Heart left ventricle (tissue), 16 donors: Measurements from ENCODE around the gene NDUFS1. TPM values are rescaled to one million over a fixed set of nuclear protein-coding genes. Genes with fewer than 3 reads are reported as not detected.
A peak's percentile ranks its signal among the peaks of the same experiment; 100 is the strongest.
"Not testable (repeated sequence)": the region's sequence is repeated elsewhere in the genome, so short reads cannot be mapped to it uniquely, and the experiment has no call there.

ENCODE experiments used
- ATAC-seq, 4 donors: fragments of 200-7000 bp; cut with Tn5 transposase; one replicate each; pipeline ENCODE4 v1.9.1; 2020 to 2022; ENCODE audit warnings: moderate library complexity in 4 of 4, mild to moderate bottlenecking in 3 of 4, moderate number of reproducible peaks in 1 of 4
- DNase-seq, 5 donors: peaks; one replicate each; pipeline ENCODE4 v3.0.0-alpha.2; 2020
- H3K27ac ChIP-seq, 12 donors: fragments of 200-600 bp; sonication (generic) in 4 of 12; one replicate each; pipeline versions ENCODE4 v1.5.0 to v1.8.0; 2016 to 2022; ENCODE audit warnings: mild to moderate bottlenecking in 2 of 12
- H3K27me3 ChIP-seq, 9 donors: fragments of 200-600 bp; sonication (generic) in 2 of 9; one replicate each; pipeline versions ENCODE4 v1.5.1 to v1.8.0; 2016 to 2022; ENCODE audit warnings: mild to moderate bottlenecking in 3 of 9
- H3K36me3 ChIP-seq, 9 donors: fragments of 200-600 bp; sonication (generic) in 2 of 9; one replicate each; pipeline versions ENCODE4 v1.5.0 to v1.8.0; 2018 to 2022; ENCODE audit warnings: mild to moderate bottlenecking in 2 of 9
- H3K4me1 ChIP-seq, 12 donors: fragments of 200-600 bp; sonication (generic) in 4 of 12; one replicate each; pipeline versions ENCODE4 v1.5.0 to v1.8.0; 2016 to 2022; ENCODE audit warnings: mild to moderate bottlenecking in 3 of 12
- H3K4me3 ChIP-seq, 12 donors: fragments of 200-600 bp; sonication (generic) in 4 of 12; one replicate each; pipeline versions ENCODE4 v1.5.0 to v1.8.0; 2017 to 2022; ENCODE audit warnings: mild to moderate bottlenecking in 9 of 12, moderate library complexity in 4 of 12
- H3K9me3 ChIP-seq, 12 donors: fragments of 200-600 bp; sonication (generic) in 4 of 12; one replicate each; pipeline versions ENCODE4 v1.5.0 to v1.8.0; 2016 to 2022; ENCODE audit warnings: mild to moderate bottlenecking in 1 of 12
- CTCF ChIP-seq, 12 donors: fragments of 200-600 bp; sonication (generic) in 4 of 12; IDR thresholded peaks; one replicate each; pipeline versions ENCODE4 v1.5.0 to v1.8.0; 2018 to 2022; ENCODE audit warnings: antibody characterized with exemption in 12 of 12, mild to moderate bottlenecking in 5 of 12
- POLR2A ChIP-seq, 2 donors: fragments of 450-650 bp; IDR thresholded peaks; one replicate each; pipeline ENCODE4 v1.6.1; 2017; ENCODE audit warnings: antibody characterized with exemption in 2 of 2, mild to moderate bottlenecking in 2 of 2, moderate library complexity in 2 of 2
- WGBS, 4 donors: extraction: QIAGEN DNeasy Blood & Tissue Kit in 2 of 4; methylation state at CpG; one replicate each; pipeline versions ENCODE4 v1.1.5 to v1.1.7; 2013 to 2018; 5-methylcytosine and 5-hydroxymethylcytosine counted together
- intact Hi-C, 10 donors: fragments of 100-400 bp; cut with DNase I; formaldehyde crosslinking; loops; one replicate each; pipeline versions ENCODE4 v1.11.1 to v1.14.2; 2022
- polyA plus RNA-seq, 2 donors: library from polyadenylated mRNA; stranded (reverse); fragments of 200-250 nt; gene quantifications; one replicate each; pipeline ENCODE4 v1.2.3, GENCODE V29; 2013
- total RNA-seq, 9 donors: library from RNA; depleted of rRNA in 2 of 9; stranded (reverse); fragments of >200 nt in 2 of 9; fragmentation: NEBNext Ultra II Directional in 3 of 9; extraction: Animal tissue kit (Norgen Biotek cat#: 25700) in 3 of 9; gene quantifications; one replicate each; pipeline versions ENCODE4 v1.1.0 to v1.2.4, GENCODE V29; 2016 to 2023
- donor health status: ischemic (EF 13 %, LVEDD 7.1; RV severe dilation, severe dysfunction).
- donor health status: healthy with polysubstance abuse.
- donor health status: DM: no; HTN: yes; CAD: no.
- donor health status: DM: no; HTN: no; CAD: no.
- donor health status: ischemic (EF 25% LVEDD 6.9; RV normal size, moderate dysfunction).
- donor health status: ischemic (EF 25% LVEDD 5.7; RV mildly dilated, moderate dysfunction).
- donor health status: healthy.
- donor health status: DM: yes; HTN: yes; CAD: no.
- donor health status: ischemic (EF 35%, LVEDD 5.7; RV mildly dilated, moderate dysfunction).
- donor health status: nonischemic (EF 11% LVEDD 7.7; RV severe dilation, severe dysfunction).
- donor health status: DM: yes; HTN: yes; CAD: no.
- donor health status: PGD.
- donor health status: ischemic (EF 29% LVEDD 5.4; RV normal size, mild dysfunction).
- donor health status: nonischemic (EF 23%, LVEDD 6.1; RV moderate dilation, normal function).

NDUFS1 gene
- total and polyA plus RNA-seq, 11 donors = 97.0 to 804 (median 489) TPM

GRCh38 chr2:206160125-206160806 lies 1.0 kb upstream of the NDUFS1 start:
- Histone ChIP-seq H3K4me1 (peaks cover 3 to 37% (median 31%) of the 10 kb centered on the region in 12 donors), H3K36me3 (peaks cover 0 to 48% (median 40%) of the 10 kb centered on the region in 9 donors), H3K27me3 (no peaks in the 10 kb centered on the region), H3K27ac (peak overlapping the region; percentile 83 to 99 (median 96)), H3K4me3 (peak overlapping the region; percentile 54 to 96 (median 86)), H3K9me3 (no peaks in the 10 kb centered on the region)
- TF ChIP-seq POLR2A (IDR thresholded peaks at IDR 0.05) = no peak
- no peak for TF ChIP-seq CTCF (IDR thresholded peaks at IDR 0.05)
- ATAC-seq (peak in 1 of 4 donors; percentile 59), DNase-seq (no peak)
- intact Hi-C loops = loop anchor here in 7 of 10 donors (5.0 to 10.0 kb wide), 6 partner anchors 95 to 285 kb away; partner anchors contain the start of genes ADAM23 (in 2 of the 7) and ZDBF2 (in 2 of the 7)
- WGBS, 4 donors = 6 to 8% (median 7%) methylated on average over 27 to 30 of the region's 30 CpGs

DNA sequence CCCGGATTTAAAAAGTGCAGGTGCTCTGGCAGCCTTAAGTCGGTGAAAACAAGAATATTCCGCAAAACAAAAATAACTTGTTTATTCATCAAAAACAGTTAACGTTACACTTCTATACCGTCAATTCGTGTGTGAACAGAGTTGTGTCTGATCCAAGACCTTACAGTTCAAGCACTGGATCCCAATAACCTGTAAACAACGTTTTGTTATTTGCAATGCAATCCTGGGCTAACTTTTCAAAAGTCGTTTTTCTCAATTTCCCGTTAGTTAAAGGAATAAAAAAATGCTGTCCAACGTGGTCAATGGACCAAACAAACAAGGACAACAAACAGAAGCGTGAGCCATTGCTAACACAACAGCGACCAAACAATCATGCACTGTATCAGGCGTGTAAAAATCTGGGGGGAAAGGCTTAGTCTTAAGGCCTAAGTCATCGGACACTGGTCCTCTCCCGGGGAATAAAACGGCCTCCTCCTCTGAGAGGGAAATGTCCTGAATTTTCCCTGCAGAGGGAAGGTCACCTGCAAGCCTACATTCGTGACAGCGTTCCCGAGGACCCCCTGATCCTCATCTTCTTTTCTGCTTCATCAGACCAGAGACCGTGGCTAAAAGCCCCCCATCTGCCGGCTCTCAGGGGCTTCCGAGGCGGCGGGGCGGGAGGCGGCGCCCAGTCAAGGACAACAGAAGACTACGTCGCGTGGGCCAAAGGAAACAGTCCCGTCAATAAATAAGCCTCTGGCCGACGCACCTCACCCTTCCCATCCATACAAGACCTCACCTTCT lies 490 bp downstream of the NDUFS1 start:
- Histone ChIP-seq H3K27ac (peak overlapping the region; percentile 83 to 99 (median 96)), H3K9me3 (no peaks in the 10 kb centered on the region), H3K4me3 (peak overlapping the region; percentile 54 to 96 (median 86)), H3K27me3 (no peaks in the 10 kb centered on the region), H3K36me3 (peaks cover 0 to 37% (median 30%) of the 10 kb centered on the region in 9 donors), H3K4me1 (peaks cover 3 to 52% (median 42%) of the 10 kb centered on the region in 12 donors)
- DNase-seq (no peak), ATAC-seq (peak; percentile 1 to 30 (median 16))
- intact Hi-C loops = loop anchor here in 4 of 10 donors (2.0 to 10.0 kb wide), 4 partner anchors 71 to 1834 kb away; partner anchors contain the start of gene INO80D (in 2 of the 4)
- WGBS, 4 donors = 1% methylated on average over 33 of the region's 33 CpGs
- peak in 1 of 2 donors; percentile 5 for TF ChIP-seq POLR2A (IDR thresholded peaks at IDR 0.05)
- TF ChIP-seq CTCF (IDR thresholded peaks at IDR 0.05) = no peak

DNA sequence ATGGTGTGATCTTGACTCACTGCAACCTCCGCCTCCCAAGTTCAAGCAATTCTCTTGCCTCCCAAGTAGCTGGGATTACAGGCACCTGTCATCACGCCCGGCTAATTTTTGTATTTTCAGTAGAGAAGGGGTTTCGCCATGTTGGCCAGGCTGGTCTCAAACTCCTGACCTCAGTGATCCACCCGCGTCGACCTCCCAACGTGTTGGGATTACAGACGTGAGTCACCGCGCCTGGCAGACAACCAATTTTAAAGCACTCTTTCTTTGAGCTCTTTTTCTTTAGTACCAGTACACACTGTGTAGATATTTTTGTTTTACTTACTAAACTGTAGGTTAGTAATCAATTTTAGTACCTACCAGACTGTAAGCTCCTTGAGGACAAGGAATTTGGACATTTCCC lies 2.2 kb downstream of the NDUFS1 start:
- not testable (repeated sequence) for H3K27me3 ChIP-seq, ATAC-seq, DNase-seq, H3K27ac ChIP-seq, H3K9me3 ChIP-seq
- Histone ChIP-seq H3K4me3 (peak overlapping the region in 4 of 12 donors; percentile 69 to 96 (median 86)), H3K4me1 (peaks cover 3 to 61% (median 45%) of the 10 kb centered on the region in 12 donors), H3K36me3 (peaks cover 0 to 29% (median 21%) of the 10 kb centered on the region in 9 donors)
- intact Hi-C loops = loop anchor here in 4 of 10 donors (5.0 to 10.0 kb wide), 3 partner anchors 70 to 1832 kb away; partner anchors contain the start of gene INO80D (in 2 of the 4)
- 82 to 87% (median 84%) methylated on average over 11 of the region's 11 CpGs for WGBS, 4 donors

- ATAC-seq (peak; percentile 32 to 62 (median 52)), DNase-seq (no peak)
- Histone ChIP-seq H3K4me3 (no peak overlapping the region), H3K27ac (no peak overlapping the region), H3K27me3 (no peaks in the 10 kb centered on the region), H3K4me1 (peaks cover 3 to 48% (median 30%) of the 10 kb centered on the region in 12 donors), H3K9me3 (no peaks in the 10 kb centered on the region), H3K36me3 (peaks cover 0 to 41% (median 35%) of the 10 kb centered on the region in 9 donors)
- intact Hi-C loops = loop anchor here in 2 of 10 donors (10.0 kb wide), 2 partner anchors 129 to 1829 kb away; no protein-coding TSS in a partner anchor
- WGBS, 4 donors = 66 to 69% (median 67%) methylated on average over 3 of the region's 3 CpGs
- TF ChIP-seq CTCF (IDR thresholded peaks at IDR 0.05) (peak in 5 of 12 donors; percentile 14 to 34 (median 20)), POLR2A (IDR thresholded peaks at IDR 0.05) (no peak)
These were observed 5.0 kb downstream of the NDUFS1 start for GRCh38 chr2:206154197-206154596.
